HepG2 (cell line): ENCODE results near the gene TMEM238.

Experiments
- CTCF ChIP-seq: sonication (generic); formaldehyde crosslinking; IDR thresholded peaks from 2 replicates; pipeline ENCODE4 v1.5.0; 2020; ENCODE audit warnings: mild to moderate bottlenecking, missing genetic modification reagents, moderate library complexity
- HMG20B ChIP-seq: conservative IDR thresholded peaks from 2 replicates; pipeline ENCODE4 v1.6.1; 2016; ENCODE audit warnings: missing genetic modification reagents, missing compliant biosample characterization
- KDM1A ChIP-seq: IDR thresholded peaks from 2 replicates; pipeline ENCODE4 v1.6.1; 2016; ENCODE audit warnings: missing compliant biosample characterization
- MAFK ChIP-seq, 2 experiments: IDR thresholded peaks in 1 of 2; conservative IDR thresholded peaks in 1 of 2; 2 replicates each; pipeline ENCODE4 v1.6.1; 2011; ENCODE audit warnings: improper control_type of control experiment in 2 of 2, low read length in 2 of 2
- MEF2D ChIP-seq: sonication (generic); formaldehyde crosslinking; IDR thresholded peaks from 2 replicates; pipeline ENCODE4 v1.5.1; 2020; ENCODE audit warnings: mild to moderate bottlenecking, missing genetic modification reagents
- NFIC ChIP-seq: IDR thresholded peaks from 2 replicates; pipeline ENCODE4 v1.6.1; 2012; ENCODE audit warnings: mild to moderate bottlenecking, low read length, inconsistent platforms
- RAD21 ChIP-seq: fragments of 450-650 bp; formaldehyde crosslinking; IDR thresholded peaks from 2 replicates; pipeline ENCODE4 v1.5.0; 2020; ENCODE audit warnings: mild to moderate bottlenecking
- SAFB2 ChIP-seq: sonication (generic); formaldehyde crosslinking; IDR thresholded peaks from 2 replicates; pipeline ENCODE4 v1.5.1; 2020; ENCODE audit warnings: missing genetic modification reagents, low read depth, mild to moderate bottlenecking, borderline replicate concordance
- SMAD1 ChIP-seq: sonication (generic); formaldehyde crosslinking; IDR thresholded peaks from 2 replicates; pipeline ENCODE4 v1.4.0; 2020; ENCODE audit warnings: missing genetic modification reagents, low read depth, mild to moderate bottlenecking, borderline replicate concordance
- SMARCE1 ChIP-seq: fragments of 450-650 bp; IDR thresholded peaks from 2 replicates; pipeline ENCODE4 v1.6.1; 2017; ENCODE audit warnings: borderline replicate concordance

DNA sequence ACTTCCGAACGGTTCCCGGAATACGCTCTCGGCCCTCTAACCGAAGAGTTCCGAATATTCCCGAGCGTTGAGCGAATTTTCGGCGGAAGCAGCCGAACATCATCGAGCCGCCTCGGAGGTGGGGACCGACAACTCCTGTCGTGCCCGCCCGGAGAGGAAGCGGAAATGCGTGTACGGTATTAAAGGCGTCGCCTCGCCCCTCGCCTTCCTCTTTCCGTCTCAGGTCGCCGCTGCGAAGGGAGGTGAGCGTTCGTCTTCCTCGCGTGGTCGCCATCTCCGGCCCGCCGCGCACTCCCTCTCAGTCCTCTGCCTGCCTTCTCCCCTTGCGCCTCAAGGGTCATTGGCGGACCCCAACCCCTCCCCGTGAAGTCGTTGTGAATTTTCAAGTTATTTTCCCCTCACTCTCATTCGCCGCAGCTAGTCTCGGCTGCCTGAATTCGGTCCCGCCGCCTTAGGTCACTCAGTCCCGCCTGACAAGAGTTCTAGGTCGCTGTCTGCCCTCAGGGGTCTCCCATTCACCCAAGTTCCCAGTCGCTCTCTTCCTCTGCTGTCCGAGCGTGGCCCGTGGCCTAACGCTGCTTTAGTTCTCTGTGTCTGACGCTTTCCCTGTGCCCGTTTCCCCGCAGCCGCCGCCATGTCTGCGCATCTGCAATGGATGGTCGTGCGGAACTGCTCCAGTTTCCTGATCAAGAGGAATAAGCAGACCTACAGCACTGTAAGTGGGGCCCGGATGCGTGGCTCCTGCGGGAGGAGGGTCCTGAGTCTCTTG, 1.8 kb upstream of the TMEM238 start, which contains the start of gene RPL28:
- TF ChIP-seq SMAD1 (CRISPR knock-in tag) (no peak), CTCF (CRISPR knock-in tag) (no peak; the same call in 1 of the 2 replicates), MEF2D (peak; percentile 55; the same call in 1 of the 2 replicates), HMG20B (CRISPR knock-in tag) (no peak), KDM1A (CRISPR knock-in tag) (no peak), NFIC (no peak), SAFB2 (CRISPR knock-in tag) (peak; percentile 90; the same call in 1 of the 2 replicates), RAD21 (CRISPR knock-in tag) (no peak), SMARCE1 (no peak), MAFK (conservative IDR thresholded peaks at IDR 0.05 in 1 of 2, IDR thresholded peaks at IDR 0.05 in 1 of 2; ENCODE audit: low read length in 2 of 2) (no peak)
